ENCODE results near the gene FASN.
"Not testable (repeated sequence)": the region's sequence is repeated elsewhere in the genome, so short reads cannot be mapped to it uniquely, and the experiment has no call there.

The FASN gene

DNA sequence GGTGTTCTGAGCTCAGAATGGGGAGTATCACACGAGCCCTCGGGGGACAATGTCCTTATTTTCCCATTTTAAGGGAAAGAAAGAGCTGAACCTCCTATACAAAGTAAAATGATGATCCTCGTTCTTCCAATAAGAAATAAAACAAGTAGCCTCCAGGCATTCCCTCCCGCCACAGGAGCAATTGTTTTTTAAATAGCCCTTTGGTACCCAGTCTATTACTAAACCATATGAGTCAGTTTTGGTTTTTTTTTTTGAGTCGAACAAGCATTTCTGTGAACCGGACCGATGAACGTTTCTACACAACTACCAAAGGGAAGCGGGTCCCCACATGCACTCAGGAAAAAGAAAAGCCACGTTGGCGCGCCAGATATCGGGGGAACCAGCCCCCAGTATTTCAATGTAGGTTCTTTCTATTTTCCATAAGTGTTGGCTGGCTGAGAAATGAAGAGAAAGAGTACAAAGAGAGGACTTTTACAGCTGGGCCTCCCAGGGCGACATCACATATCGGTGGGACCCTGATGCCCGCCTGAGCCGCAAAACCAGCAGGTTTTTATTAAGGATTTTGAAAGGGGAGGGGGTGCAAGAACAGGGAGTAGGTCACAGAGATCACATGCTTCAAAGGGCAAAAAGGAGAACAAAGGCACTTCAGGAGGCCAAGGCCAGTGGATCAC lies 56.8 kb downstream of the FASN start:
- DNase-seq (ENCODE audit: low read depth) = no peak

DNA sequence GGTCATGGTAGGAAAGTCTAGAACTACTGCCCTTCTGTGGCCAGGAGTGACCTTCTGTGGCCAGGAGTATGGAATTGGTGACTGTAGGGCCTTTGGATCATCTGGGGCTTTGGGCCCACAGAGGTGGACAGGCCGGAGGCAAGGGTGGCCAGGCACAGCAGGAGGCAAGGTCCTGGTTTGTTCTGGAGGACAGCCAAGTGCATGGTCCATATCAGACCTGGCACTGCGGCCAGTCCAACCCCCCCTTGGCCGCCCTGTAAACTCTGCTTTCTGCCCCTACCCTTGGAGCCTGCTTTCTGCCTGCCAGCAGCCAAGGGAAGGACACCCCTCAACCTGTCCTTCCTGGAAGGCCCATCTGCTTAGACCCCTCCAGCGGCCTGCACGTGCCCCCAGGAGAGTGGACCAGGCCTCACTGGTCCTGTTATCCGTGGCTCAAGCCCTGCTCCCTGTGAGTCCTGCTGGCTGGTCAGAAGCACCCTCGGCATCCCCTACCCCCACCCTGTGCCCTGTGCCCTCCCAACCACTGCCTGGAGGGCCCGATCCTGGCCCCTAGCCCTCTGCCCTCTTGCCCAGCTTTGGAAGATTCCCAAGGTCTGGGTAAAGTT lies 58.2 kb downstream of the FASN start:
- DNase-seq (ENCODE audit: low read depth) = no peak

DNA sequence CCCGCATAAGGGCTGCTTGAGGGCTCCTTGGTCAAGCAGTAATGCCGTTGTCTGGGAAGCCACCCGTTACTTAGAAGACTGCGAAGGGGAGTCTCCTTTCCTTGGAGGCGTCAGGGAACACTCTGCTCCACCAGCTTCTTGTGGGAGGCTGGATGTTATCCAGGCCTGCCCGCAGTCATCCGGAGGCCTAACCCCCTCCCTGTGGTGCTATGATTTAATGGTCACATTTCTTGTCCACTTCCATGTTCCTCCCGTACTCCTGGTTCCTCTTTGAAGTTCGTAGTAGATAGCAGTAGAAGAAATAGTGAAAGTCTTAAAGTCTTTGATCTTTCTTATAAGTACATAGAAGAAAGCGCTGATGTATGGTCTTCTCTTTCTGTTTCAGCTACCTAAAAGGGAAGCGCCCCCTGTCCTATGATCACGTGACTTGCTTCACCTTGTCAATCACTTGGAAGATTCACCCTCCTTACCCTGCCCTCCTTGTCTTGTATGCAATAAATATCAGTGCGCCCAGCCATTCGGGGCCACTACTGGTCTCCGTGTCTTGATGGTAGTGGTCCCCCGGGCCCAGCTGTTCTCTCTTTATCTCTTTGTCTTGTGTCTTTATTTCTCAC lies 59.1 kb downstream of the FASN start:
- DNase-seq (ENCODE audit: low read depth) = not testable (repeated sequence)

DNA sequence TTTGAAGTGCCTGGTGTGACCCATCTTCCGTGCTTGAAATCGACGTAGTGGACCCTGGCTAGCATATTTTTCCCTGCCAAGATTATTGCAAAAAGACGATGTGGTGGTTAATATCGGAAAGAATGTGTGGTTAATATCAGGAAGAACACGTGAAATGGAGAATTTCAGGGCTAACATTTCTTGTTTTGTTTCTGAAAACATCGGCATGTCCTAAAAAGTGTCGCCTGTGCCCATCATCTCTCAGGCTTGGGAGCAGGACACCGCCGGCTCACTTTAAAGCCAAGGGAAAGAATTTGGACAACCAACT lies 60.2 kb downstream of the FASN start:
- DNase-seq (ENCODE audit: low read depth) = no peak

DNA sequence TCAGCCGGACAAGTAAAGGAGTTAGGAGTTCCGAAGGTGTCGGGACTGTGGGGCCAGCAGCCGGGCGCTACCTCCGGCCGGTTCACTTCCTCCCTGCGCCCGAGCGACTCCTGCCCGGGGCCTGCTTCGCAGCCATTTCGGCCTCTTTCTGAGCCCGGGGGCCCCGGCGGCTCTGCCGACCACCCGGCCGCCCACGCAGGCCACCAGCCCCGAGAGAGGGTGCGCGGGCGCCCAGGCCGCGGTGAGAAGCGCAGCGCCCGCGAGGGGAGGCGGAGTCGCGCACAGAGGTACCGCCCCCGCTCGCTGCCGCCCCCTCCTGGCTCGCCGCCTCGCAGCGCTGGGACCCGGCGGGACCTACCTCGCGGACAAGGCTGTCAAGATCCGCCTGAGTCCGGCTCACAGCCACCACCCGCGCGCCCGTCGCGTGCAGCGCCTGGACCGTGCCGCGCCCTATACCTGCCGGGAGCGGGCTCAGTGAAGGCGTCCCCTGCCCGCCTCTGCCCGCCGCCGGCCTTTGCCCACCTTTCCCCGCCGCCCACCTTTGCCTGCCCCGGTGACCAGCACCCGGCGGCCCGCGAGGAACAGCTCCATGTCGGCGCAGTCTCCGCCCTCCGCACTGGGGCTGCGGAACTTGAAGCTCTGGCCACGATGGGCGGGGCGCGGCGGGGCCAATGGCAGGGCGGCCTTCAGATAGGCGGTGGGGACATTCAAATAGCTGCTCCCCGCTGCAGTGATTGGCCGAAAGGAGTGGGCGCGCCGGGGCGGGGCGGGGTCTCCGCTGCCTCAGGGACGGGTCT lies 60.7 kb downstream of the FASN start, which contains the start of gene DCXR:
Gene DCXR, minus strand, starts transcription at position 606 of the 797 bp plus-strand sequence. Its CDS starts 15 bp downstream, at position 591.
- peak; percentile 95 for DNase-seq (ENCODE audit: low read depth)

DNA sequence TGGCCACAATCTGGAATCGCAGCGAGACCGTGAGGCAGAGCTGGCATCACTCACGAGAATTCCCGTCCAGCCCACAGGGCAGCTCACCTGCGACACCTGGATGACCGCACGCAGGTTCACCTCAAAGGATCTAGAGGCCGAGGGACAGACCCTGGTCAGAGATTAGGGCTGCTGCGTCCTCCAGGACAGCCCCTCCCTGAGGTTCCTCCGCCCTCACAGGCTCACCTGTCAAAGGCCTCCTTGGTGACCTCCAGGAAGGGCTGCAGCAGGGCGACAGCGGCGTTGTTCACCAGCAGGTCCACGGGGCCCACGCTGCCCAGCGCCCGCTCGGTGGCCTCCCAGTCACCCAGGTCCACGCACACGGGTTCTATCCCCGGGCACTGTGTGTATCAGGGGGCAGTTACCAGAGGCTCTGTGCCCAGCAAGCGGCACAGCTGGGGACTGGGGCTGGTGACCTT lies 61.4 kb downstream of the FASN start:
- no peak for DNase-seq (ENCODE audit: low read depth)

DNA sequence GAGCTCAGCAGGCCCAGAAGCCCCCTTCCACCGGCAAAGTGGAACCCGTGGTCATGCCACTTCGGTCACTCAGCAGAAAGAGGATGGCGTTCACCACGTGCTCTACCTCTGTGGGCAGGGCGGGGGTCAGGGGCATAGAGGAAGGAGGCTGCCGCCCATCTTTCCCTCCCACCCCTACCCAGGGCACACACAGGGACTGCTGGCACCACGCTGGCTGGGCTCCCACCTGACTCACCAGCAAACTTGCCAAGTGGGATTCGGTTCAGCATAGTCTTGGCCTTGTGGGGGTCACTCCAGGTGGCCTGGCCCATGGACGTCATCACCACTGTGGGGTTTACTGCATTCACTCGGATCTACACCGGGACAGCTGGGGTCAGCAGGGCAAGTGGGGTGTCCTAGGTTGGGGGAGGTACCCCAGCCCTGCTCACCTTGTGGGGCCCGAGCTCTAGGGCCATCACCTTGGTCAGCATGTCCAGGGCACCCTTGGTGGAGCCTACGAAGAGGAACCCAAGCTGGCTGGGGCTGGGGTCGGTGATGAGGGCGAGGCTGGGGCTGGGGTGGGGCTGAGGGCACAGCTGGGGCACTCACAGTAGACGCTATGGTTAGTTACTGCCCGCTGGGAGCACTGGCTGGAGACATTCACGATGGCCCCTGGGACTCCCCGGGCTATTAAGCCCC lies 61.9 kb downstream of the FASN start:
- no peak for DNase-seq (ENCODE audit: low read depth)

DNA sequence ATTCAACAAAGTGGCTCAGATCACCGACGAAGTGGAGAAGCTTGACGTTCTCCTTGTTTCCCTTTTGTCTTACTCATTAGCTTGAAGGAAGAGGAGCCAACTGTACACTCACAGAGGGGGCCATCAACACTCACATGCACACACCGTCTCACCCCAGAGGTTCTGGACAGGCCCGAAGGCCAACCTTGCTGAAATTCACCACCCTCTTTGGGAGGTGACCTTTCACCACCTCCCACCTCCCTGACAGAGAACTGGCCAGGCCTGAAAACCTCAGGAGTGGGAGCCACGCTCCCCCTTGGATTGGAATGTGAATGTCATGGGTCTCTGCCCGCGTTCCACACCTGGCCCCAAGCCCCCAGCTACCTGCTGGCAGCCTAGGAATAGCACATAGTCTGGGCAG lies 62.5 kb downstream of the FASN start:
- DNase-seq (ENCODE audit: low read depth) = no peak

DNA sequence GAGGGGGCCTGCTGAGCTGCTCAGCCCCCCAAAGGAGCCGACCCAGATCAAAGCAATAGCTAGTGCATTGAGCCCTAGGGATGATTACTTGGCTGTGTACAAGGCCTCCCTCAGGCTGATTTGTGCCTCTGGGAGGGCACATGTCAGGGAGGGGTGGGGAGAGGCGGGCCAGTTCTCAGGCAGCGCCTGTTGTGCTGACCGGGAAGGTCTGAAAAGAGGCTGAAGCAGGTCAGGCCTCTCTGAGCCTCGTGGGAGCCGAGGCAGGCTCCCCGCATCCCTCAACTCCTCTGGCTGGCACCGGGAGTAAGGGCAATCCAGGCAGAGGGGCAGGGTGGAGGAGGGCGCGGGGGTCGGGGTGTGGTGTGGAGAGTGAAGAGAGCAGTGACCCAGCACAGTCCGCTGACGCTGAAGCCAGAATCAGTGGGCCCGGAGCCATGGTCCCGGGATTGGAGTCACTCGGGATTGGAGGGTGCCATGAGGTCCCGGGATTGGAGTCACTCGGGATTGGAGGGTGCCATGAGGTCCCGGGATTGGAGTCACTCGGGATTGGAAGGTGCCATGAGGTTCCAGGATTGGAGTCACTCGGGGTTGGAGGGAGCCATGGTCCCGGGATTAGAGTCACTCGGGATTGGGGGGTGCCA lies 63.5 kb downstream of the FASN start:
- DNase-seq (ENCODE audit: low read depth) = no peak

DNA sequence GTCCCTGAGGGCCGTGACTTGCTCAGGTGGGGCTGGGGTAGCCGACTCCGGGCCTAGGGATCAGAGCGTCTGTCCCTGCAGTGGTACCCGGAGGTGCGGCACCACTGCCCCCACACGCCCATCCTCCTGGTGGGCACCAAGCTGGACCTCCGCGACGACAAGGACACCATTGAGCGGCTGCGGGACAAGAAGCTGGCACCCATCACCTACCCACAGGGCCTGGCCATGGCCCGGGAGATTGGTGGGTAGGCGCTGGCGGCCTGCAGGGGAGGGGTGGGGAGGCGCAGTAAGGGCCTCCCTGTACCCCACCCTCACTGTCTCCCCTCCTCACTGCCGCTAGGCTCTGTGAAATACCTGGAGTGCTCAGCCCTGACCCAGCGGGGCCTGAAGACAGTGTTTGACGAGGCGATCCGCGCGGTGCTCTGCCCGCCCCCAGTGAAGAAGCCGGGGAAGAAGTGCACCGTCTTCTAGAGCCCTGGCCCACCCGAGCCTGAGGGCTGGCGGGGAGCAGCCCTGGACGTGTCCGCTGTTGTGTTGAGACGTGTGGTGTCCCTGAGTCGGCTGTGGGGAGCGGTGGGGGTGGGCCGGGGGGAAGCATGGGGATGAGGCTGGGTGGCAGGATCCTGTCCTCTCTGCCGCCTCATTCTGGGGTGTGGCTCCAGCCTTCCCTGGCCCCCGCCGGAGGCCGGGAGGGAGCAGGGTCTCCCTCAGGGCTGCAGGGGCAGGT lies 64.5 kb downstream of the FASN start:
- no peak for DNase-seq (ENCODE audit: low read depth)

DNA sequence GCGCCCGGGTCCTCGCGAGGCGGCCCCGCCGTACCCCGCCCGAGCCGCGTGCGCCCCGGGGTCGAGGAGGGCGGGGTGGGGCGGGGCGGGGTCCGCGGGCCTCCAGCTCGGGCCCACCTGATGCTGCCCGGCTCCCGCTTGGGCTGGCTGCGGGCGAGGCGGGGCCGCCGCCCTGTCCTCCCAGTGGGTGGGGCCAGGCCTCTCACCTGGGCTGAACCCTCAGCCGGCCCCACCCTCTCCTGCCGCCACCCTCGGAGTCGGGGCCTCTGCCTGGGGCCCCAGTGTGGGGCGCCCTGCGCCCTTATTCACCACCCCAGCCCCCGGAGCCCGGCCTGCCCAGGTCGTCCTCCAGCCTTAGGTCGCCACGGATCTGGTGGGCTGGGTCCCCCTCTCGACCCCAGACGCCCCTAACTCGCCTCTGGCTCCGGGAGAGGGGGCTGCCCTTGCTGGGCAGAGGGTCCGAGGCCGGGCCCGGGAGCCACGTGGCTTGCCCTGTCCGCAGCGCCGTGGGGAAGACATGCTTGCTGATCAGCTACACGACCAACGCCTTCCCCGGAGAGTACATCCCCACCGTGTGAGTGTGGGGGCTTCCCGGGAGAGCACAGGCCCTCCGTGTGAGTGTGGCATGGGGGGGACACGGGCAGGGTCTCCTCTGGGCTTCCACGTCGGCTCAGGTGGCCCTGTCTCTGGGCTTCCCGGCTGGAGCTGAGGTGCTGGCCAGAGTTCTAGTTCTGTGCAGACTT lies 66.0 kb downstream of the FASN start:
- no peak for DNase-seq (ENCODE audit: low read depth)

DNA sequence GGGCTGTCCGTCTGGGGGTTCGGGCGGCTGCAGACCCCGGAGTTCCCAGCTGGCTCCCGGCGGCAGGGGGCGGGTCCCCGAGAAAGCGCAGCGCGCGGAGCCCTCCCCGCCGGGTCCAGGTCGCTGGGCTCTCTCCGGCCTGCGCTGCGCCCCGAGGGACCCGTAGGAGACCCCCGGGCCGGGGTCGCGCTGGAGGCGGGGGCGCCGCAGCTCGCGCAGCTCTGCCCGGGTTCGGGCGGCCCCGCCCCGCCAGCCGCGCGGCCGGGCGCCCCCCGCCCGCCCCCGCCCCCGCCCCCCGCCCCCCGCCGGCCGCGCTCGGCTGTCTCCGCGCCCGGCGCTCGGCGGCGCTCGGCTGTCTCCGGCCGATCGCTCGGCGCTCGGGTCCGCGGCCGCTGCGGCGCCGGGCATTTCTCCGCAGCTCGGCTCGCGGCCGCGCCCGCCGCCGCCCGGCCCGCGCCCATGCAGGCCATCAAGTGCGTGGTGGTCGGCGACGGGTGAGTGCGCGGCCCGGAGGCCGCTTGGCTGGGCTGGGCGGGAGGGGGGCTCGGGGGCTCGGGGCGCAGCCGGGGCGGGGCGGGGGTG lies 66.6 kb downstream of the FASN start, which contains the start of gene RAC3:
Gene RAC3, plus strand, starts transcription at position 376 of the 582 bp plus-strand sequence. Its CDS starts 84 bp downstream, at position 460.
- no peak for DNase-seq (ENCODE audit: low read depth)

DNA sequence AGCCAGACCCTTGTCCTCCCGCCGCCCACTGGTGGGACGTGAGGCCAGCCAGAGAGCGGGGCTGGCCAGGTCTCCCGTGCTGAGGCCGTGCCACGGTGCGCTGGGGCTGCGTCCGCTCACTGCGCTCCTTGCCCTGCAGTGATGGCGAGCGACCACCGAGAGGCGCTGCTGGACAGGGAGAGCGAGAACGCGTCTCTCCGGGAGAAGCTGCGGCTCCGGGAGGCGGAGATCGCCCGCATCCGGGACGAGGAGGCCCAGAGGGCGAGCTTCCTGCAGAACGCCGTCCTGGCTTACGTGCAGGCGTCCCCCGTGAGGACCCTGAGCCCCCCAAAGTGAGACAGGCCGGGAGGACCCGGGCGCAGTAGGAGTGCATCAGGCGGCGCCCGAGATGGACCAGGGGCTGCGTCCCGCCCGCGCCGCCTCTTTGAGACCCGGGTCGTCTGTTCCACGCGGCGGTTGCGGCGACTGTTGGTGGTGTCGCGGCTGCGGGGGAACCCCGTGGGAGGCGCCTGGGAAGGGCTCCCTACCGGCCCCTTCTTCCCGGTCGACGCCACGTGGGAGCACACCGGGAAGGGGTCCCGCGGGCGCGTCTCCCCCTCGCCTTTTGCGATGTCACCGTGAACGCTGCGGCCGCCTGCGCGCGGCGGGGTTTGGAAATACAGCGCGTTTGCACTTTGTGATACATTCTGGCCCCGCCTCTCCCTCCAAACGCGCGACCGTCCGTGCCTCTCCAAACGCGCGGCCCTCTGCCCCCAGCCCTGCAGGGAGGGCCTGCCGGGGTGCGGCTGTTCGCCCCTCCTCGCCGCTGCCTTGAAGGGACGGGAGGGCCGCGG lies 67.3 kb downstream of the FASN start:
- DNase-seq (ENCODE audit: low read depth) = peak; percentile 68

DNA sequence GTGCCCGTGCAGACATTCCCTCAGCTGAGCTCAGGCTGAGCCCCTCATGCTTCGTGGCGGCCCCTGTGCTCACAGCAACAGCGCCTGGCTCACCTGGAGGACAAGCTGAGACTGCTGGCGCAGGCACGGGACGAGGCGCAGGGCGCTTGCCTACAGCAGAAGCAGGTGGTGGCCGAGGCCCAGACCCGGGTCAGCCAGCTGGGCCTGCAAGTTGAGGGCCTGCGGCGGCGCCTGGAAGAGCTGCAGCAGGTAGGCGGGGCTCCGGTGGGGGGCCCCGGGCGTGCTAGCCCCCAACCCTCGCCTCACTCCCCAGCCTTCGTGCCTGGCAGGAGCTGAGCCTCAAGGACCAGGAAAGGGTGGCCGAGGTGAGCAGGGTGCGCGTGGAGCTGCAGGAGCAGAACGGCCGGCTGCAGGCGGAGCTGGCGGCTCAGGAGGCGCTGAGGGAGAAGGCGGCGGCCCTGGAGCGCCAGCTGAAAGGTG lies 68.0 kb downstream of the FASN start:
- no peak for DNase-seq (ENCODE audit: low read depth)

DNA sequence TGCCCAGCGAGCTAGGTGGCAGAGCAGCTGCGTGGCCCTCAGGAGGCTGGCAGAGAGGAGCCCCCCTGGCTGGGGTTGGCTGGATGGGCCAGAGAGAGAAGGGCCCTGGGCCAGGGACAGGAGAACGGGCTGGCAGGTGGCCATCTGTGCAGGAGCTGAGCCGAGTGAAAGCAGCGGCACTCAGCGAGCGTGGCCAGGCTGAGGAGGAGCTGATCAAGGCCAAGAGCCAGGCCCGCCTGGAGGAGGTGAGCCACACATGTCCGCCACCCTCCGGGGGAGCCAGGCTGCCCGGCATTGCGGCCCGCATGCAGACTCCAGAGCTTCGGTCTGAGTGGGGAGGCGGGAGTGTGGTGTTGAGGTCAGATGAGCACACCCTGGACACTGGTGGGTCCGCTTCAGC lies 68.6 kb downstream of the FASN start:
- no peak for DNase-seq (ENCODE audit: low read depth)

DNA sequence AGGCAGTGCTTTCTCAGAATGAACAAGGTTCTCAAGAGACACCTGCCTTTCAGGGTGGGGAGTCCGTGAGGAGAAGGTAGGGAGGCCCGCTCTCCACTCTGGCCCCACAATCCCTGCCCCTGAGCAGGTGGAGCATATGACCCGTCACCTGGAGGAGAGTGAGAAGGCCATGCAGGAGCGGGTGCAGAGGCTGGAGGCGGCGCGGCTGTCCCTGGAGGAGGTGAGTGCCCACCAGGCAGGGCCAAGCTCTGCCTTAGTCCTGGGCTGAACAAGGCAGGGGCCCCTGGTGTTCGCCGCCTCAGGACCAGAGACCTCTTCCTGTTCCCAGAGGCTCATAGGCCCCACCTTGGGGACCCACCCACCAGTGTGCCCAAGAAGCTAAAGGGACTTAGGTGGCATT lies 69.1 kb downstream of the FASN start:
- no peak for DNase-seq (ENCODE audit: low read depth)
